Left renal cortex interstitium (tissue), 4 donors: ENCODE results near the gene RCAN1. TPM values are rescaled to one million over a fixed set of nuclear protein-coding genes. Genes with fewer than 3 reads are reported as not detected.

Experiments used
- DNase-seq, 4 donors: peaks; one replicate each; pipeline ENCODE4 v3.0.0-alpha.2; 2013; ENCODE audit warnings: low read depth in 4 of 4, low spot score in 2 of 4, missing footprints in 1 of 4
- polyA plus RNA-seq, 4 donors: library from polyadenylated mRNA; unstranded; fragments of 120-200 nt; gene quantifications; one replicate each; pipeline ENCODE4 v1.2.1, GENCODE V29; 2013; ENCODE audit not compliant: insufficient read length in 4 of 4

The RCAN1 gene
- polyA plus RNA-seq, 4 donors = 30.5 to 39.2 (median 34.2) TPM

DNA sequence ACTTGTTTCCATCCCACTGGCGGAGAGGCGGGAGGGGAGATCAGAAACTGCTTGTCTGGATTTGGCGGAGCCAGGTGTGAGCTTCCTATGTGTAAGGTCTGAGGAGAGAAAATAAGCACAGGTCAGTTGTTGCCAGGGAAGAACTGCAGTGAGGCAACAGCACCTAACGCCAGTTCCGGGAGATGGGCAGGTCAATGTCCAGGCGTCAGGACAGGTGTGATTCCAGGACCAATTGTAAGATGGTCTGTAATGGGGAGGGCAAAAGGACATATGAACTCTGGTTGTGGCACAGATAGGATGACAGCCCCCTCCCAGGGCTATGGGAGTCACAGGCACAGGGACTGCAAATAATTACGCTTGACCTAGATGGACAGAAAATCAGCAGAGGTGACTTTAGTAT lies 93.4 kb downstream of the RCAN1 start:
- no peak for DNase-seq

GRCh38 chr21:34520764-34521508 lies 94.0 kb downstream of the RCAN1 start:
- DNase-seq = no peak

GRCh38 chr21:34520281-34520680 lies 94.6 kb downstream of the RCAN1 start:
- no peak for DNase-seq

GRCh38 chr21:34519694-34520093 lies 95.2 kb downstream of the RCAN1 start:
- DNase-seq = no peak

GRCh38 chr21:34519016-34519415 lies 95.9 kb downstream of the RCAN1 start:
- DNase-seq = no peak

GRCh38 chr21:34518301-34518700 lies 96.6 kb downstream of the RCAN1 start:
- DNase-seq = no peak

DNA sequence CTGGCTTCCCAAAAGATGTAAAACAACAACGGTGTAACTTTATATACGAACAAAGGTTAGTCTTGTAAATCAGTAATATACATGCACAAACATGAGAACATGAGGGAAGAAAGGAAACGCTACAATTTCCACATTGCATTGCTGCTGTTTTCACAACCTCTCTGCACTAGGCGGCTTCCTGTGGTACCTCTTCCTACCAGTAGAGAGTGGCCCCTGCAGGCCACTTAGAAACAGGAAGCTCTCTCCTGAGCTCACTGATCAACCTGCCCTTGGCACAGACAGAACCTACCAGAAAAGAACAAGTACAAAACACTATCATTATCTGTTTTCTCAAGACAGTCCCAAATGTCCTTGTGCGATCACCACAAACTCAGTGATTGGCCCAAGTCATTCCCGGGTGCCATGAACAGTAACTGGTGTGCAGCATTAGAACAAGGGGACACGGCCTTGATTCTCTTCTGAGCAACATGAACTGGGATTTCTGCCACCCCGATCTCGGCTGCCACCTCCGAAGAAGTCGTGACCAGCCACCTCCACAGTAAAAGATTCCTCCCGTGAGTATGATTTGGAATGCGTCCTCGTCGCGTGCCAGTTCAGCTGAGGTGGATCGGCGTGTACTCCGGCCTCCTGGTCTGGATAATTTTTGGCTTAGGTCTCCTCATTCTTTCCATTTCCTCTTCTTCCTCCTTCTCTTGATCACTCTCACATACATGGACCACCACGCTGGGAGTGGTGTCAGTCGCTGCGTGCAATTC lies 97.2 kb downstream of the RCAN1 start:
- no peak for DNase-seq

DNA sequence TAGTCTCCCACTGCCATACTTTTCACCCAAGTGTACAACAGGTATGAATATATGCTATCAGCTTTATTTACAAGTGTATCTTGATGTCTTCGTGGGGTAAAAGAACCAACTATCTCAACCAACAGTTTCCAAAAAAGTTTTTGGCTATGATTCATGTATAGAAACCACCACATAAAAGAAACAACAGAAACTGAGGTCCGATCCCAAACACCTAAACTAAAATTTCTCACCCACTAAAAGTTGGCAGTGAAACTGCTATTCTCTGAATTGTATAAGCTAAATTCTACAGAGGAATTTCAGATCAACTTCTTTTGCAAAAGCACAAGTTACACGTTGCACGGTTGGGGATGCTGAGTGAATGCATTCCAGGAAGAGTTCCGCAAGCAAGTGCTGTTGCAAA lies 97.9 kb downstream of the RCAN1 start:
- no peak for DNase-seq

GRCh38 chr21:34514576-34515115 lies 100.3 kb downstream of the RCAN1 start:
- DNase-seq = no peak

GRCh38 chr21:34513129-34513675 lies 101.7 kb downstream of the RCAN1 start:
- no peak for DNase-seq

DNA sequence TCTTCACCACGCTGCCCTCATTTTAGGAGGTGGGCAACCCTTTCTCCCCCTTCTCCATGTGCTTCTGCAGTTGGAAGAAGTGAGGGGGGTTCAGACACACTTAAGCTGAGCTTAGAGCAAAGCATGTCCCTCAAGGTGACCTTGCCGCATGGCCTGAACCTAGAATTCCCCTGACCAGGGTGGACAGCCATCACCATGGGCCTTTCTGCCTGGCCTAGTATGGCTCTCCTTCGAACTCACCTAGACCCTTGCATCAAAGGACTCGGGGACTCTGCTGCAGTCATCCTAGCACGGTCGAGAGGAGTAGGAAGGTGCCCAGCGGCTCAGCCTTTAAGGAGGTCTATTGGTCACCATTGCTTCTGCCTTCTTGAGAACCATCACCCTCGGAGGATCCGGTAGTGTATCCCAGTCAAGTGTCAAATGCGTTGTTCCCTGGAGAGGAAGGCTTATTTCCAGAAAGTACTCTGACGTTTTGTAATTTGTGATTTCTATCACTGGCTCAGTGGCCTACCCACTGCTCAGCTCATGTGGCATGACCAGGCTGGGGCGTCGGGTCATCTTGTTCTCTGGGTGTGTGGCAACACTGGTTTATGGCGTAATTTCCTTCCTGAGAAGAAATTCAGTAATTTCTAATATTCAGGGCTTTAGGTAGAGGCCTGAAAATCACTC lies 103.0 kb downstream of the RCAN1 start, which contains the start of gene KCNE1:
TSS of gene KCNE1 (minus strand) at position 424 of the 669 bp plus-strand sequence. CDS start 62,576 bp downstream, outside the sequence.
- no peak for DNase-seq

DNA sequence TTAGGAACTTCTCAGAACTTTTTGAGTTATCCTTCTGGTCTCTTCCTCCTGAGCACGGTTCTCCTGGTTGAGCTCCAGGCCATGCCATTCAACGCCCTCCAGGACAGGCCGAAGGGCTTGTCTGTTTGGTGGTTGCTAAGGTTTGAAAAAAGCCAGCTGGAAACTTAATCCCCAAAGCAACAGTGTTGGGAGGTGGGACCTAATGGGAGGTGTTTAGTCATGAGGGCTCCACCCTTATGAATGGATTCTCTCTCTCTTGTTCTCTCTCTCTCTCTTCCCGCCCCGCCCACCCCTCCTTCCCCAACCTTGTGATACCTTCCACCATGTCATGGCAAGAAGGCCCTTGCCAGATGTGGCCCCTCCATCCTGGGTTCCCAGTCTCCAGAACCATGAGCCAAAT lies 103.7 kb downstream of the RCAN1 start:
- no peak for DNase-seq

- no peak for DNase-seq
Observed at GRCh38 chr21:34510148-34511142, 104.5 kb downstream of the RCAN1 start.

GRCh38 chr21:34509151-34509550 lies 105.8 kb downstream of the RCAN1 start:
- DNase-seq = no peak

DNA sequence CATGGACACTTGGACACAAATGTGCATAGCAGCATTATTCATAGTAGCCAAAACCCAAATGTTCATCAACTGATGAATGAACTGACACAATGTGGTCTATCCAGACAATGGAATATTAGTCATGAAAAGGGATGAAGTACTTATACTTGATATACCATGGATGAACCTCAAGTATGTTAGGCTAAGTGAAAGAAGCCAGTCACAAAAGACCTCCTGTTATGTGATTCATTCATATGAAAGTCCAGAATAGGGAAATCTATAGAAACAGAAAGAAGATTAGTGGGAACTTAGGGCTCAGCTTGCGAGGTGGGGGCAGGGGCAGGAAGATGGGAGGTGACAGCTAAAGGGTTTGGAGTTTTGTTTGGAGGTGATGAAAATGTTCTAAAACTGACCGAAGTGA lies 110.3 kb downstream of the RCAN1 start:
- DNase-seq = no peak

DNA sequence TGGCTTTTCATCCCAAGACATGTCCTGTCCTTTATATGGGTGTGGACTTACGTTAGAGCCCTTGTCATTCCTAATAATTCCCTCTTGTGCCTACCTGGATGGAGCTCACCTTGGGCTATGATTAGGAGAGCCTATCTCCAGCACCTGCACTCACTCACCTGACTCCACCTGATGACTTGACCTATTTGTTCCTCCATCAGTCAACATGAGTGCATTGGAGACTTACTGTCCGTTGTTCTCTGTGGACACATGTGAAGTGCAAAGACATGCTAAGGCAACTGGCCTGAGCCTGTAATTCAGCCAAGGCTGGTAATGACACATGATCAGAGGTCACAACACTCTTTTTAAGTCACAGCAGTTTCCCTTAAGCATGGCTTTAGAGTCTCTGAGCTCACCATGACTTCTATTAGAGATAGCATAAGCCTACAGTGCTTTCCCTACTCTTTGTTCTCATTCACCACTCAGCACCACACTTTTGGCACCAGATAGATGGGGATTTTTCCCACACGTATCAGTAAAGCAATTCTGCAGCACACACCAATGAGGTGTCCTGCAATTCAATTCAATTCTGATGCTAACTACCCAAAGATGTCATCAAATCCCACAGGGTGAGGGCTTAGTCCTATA lies 112.3 kb downstream of the RCAN1 start:
- DNase-seq = no peak

DNA sequence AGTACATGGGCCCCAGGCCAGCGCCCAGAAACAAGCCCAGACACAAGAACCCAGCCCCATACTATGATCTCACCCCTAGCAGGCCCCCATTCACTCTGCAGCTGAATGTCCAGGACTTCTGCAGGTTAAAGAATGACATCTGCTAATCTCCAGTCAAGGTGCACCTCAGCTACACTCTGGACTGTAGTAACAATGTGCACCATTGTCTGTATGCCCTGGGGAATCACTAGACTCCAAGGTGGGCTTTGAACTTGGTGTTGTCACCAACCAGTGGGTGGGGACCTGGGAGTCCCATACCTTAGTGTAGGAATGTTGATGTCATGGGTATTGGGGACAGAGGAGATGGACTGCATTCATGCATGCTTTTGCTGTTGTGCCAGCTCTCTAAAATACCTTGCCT lies 113.2 kb downstream of the RCAN1 start:
- DNase-seq = no peak

- DNase-seq = no peak
Observed at GRCh38 chr21:34500191-34500590, 114.7 kb downstream of the RCAN1 start.

DNA sequence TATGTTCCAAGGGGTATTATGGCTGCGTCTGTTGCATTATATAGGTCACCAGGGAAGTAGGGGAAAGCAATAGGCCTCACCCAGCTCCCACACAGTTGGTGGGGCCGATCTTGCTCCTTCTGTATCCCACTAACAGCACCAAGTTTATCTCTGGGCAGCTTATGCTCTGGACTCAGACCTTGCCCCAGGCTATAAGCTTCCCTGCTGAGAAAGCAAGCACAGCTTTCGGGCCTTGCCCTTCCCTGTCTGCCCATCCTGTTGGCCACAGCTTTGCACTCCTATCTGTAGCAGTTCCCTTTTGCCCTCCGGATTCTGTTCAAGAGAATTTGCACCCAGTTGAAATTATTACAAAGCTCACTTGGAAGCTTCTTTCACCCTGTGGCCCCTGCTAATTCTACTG lies 115.8 kb downstream of the RCAN1 start:
- DNase-seq = no peak
